Measurements from ENCODE around the gene RNASE9.
"Not testable (repeated sequence)": the region's sequence is repeated elsewhere in the genome, so short reads cannot be mapped to it uniquely, and the experiment has no call there.

The RNASE9 gene

GRCh38 chr14:20560961-20561360 lies at the start of gene RNASE9:
Gene RNASE9, minus strand, starts transcription at chr14:20561047.
- no peak for DNase-seq

GRCh38 chr14:20610002-20610765 lies 49.3 kb upstream of the RNASE9 start:
- peak in 44 of 51 donors; percentile 9 to 84 (median 54) for DNase-seq

- peak in 41 of 51 donors; percentile 11 to 84 (median 49) for DNase-seq
These were observed 48.6 kb upstream of the RNASE9 start for GRCh38 chr14:20609215-20610001.

- DNase-seq = no peak
These were observed 47.7 kb upstream of the RNASE9 start for GRCh38 chr14:20608383-20609110.

GRCh38 chr14:20607617-20608016 lies 46.8 kb upstream of the RNASE9 start:
- no peak for DNase-seq

- DNase-seq = no peak
These were observed 46.0 kb upstream of the RNASE9 start for GRCh38 chr14:20606902-20607242.

GRCh38 chr14:20606190-20606901 lies 45.5 kb upstream of the RNASE9 start:
- peak in 9 of 51 donors; percentile 4 to 28 (median 10) for DNase-seq

GRCh38 chr14:20603813-20604690 lies 43.2 kb upstream of the RNASE9 start:
- no peak for DNase-seq

- DNase-seq = no peak
These were observed 41.7 kb upstream of the RNASE9 start for GRCh38 chr14:20602583-20602982.

- no peak for DNase-seq
These were observed 40.7 kb upstream of the RNASE9 start for GRCh38 chr14:20601522-20601921.

- no peak for DNase-seq
These were observed 36.3 kb upstream of the RNASE9 start for GRCh38 chr14:20597108-20597507.

- not testable (repeated sequence) for DNase-seq
These were observed 34.9 kb upstream of the RNASE9 start for GRCh38 chr14:20595726-20596125.

- DNase-seq = no peak
These were observed 31.7 kb upstream of the RNASE9 start for GRCh38 chr14:20592574-20592973.

- no peak for DNase-seq
These were observed 30.4 kb upstream of the RNASE9 start, which contains the start of gene RNASE12 for GRCh38 chr14:20591235-20591634. Gene RNASE12, minus strand, starts transcription at chr14:20591376. Its CDS starts 653 bp downstream, at chr14:20590723.

- no peak for DNase-seq
These were observed 26.8 kb upstream of the RNASE9 start, which contains the start of gene RNASE11 for GRCh38 chr14:20587489-20588154. Gene RNASE11, minus strand, starts transcription at chr14:20588001.

- DNase-seq = no peak
These were observed 23.1 kb upstream of the RNASE9 start for GRCh38 chr14:20583908-20584307.

GRCh38 chr14:20583142-20583541 lies 22.3 kb upstream of the RNASE9 start:
- DNase-seq = no peak

- DNase-seq = no peak
These were observed 19.4 kb upstream of the RNASE9 start for GRCh38 chr14:20580242-20580641.

- no peak for DNase-seq
These were observed 18.1 kb upstream of the RNASE9 start for GRCh38 chr14:20578784-20579502.
